GM12874 (cell line): Measurements from ENCODE around the gene DMRTB1.
A peak's percentile ranks its signal among the peaks of the same experiment; 100 is the strongest.

ENCODE experiments used
- CTCF ChIP-seq: IDR thresholded peaks from 2 replicates; pipeline ENCODE4 v1.5.1; 2011; ENCODE audit warnings: low read depth, mild to moderate bottlenecking, control low read depth, low read length, moderate library complexity; ENCODE audit not compliant: insufficient read depth

The DMRTB1 gene

DNA sequence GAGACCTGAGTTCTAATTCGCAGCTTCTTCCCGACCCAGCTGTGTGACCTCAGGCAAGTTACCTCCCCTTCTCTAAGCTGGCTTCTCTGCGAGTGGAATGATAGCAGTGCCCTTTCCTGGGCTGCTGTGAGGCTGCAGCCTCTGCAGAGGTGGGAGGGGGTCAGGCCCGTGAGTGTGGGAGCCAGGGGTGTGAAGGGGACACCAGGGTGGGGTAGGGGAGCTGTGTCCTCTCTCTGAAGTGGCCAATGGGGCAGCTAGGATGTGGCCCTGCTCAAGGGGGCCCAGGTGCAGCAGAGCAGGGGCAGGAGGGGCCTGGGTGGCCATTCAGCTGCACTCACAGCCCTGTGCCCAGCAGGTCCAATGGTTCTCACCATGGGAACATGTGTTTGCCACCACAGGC, 24.5 kb downstream of the DMRTB1 start:
- TF ChIP-seq CTCF: no peak

- no peak for TF ChIP-seq CTCF
Measured at GRCh38 chr1:53484705-53485477, 25.7 kb downstream of the DMRTB1 start.

- peak; percentile 85 for TF ChIP-seq CTCF
Measured at GRCh38 chr1:53485478-53486394, 26.5 kb downstream of the DMRTB1 start.

DNA sequence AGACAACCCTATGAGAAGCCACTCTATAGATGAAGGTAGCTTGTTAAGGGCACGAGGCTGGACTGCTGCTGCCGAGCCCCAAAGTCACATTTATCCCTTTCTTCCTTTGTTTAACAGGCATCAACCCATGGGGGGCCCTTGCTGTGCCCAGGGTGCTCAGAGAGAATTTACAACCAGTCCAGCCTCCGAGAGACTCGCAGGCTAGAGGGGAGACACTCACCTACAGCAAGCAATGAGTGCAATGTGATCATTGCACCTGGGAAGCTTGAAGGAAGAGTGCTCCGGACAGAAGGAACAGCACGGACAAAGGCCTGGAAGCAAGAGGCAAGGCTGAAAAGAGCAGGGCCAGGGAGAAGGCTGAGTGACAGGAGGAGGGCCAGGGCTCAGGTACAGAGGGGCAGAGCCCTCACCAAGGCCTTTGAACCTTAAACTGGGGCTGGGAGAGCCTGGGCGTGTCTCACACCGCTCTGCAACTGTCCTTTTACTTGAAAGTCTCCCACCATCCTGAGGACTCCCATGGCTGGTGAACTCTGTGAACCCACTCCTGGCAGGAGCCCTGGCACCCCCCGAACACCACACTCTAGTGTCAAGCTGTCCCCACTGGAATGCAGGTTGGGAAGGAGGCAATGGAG, 27.3 kb downstream of the DMRTB1 start:
- no peak for TF ChIP-seq CTCF

DNA sequence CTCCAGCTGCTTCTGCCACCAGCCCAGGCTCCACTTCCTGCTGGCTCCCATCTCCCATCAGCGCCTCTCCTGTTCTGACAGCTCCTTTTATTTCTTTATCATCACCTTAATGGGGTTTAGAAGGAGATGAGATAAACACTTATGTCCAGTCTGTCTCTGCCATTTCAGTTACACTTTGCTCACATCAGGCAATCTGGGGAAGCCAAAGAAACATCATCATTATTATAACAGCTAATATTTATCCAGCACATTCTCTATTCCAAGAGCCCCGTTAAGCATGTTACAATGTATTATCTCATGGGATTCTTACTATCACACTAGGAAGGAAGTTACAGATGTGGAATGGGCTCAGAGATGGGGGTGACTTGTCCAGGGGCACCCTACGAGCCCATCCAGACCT, 31.2 kb downstream of the DMRTB1 start:
- no peak for TF ChIP-seq CTCF

GRCh38 chr1:53495633-53496345, 36.6 kb downstream of the DMRTB1 start:
- no peak for TF ChIP-seq CTCF

- TF ChIP-seq CTCF: no peak
Measured at GRCh38 chr1:53498555-53499131, 39.4 kb downstream of the DMRTB1 start.
